IMR-90 (cell line): ENCODE data around the gene CPTP. TPM values are rescaled to one million over a fixed set of nuclear protein-coding genes. Genes with fewer than 3 reads are reported as not detected.

ENCODE experiments used
- ATAC-seq: fragments of 200-7000 bp; cut with Tn5 transposase; 2 replicates; pipeline ENCODE4 v1.9.1; 2020; ENCODE audit warnings: low read depth, mild to moderate bottlenecking, moderate library complexity
- BruUV-seq: library from RNA; stranded (reverse); fragments of 400-500 nt; replicated peaks from 2 replicates; lab custom pipeline; 2021; lab: Mats Ljungman, UMichigan
- CTCF ChIA-PET: fragments of 300-600 bp; formaldehyde crosslinking; extraction: SDS; loops from one replicate; lab custom pipeline; 2021; ENCODE audit warnings: antibody characterized with exemption; lab: Yijun Ruan, JAX
- POLR2A ChIA-PET: fragments of 300-600 bp; sonication (Branson Sonifier 250); formaldehyde crosslinking; loops from one replicate; lab custom pipeline; 2022; ENCODE audit warnings: antibody characterized with exemption; ENCODE audit not compliant: unreplicated experiment; lab: Charles Lee
- DNase-seq: peaks from one replicate; pipeline ENCODE4 v3.0.0; 2013
- H2AFZ ChIP-seq: replicated peaks from 2 replicates; pipeline ENCODE3; 2013; ENCODE audit warnings: low read length, mild to moderate bottlenecking; ENCODE audit not compliant: poor library complexity
- H2AK5ac ChIP-seq: 2 replicates; pipeline ENCODE4 v1.6.1; 2013; ENCODE audit warnings: low read depth, low read length, inconsistent platforms
- H2AK9ac ChIP-seq: replicated peaks from 2 replicates; pipeline ENCODE3; 2013; ENCODE audit warnings: mild to moderate bottlenecking, low read depth, low read length, moderate library complexity; ENCODE audit not compliant: poor library complexity
- H2BK120ac ChIP-seq: 2 replicates; pipeline ENCODE4 v1.6.1; 2013; ENCODE audit warnings: low read depth, low read length, inconsistent platforms
- H2BK15ac ChIP-seq: 3 replicates; pipeline ENCODE4 v1.6.1; 2013; ENCODE audit warnings: low read depth, low read length, inconsistent platforms
- H2BK20ac ChIP-seq: 2 replicates; pipeline ENCODE4 v1.6.1; 2013; ENCODE audit warnings: low read depth, mild to moderate bottlenecking, inconsistent platforms, low read length, moderate library complexity
- H2BK5ac ChIP-seq: 2 replicates; pipeline ENCODE4 v1.6.1; 2013; ENCODE audit warnings: mild to moderate bottlenecking, low read depth, low read length, inconsistent platforms; ENCODE audit not compliant: poor library complexity, severe bottlenecking
- H3K14ac ChIP-seq: replicated peaks from 2 replicates; pipeline ENCODE4 v1.6.1; 2013; ENCODE audit warnings: low read depth, low read length, inconsistent platforms
- H3K18ac ChIP-seq: 2 replicates; pipeline ENCODE4 v1.6.1; 2013; ENCODE audit warnings: low read depth, low read length, control low read depth
- H3K23ac ChIP-seq: 2 replicates; pipeline ENCODE4 v1.6.1; 2013; ENCODE audit warnings: low read depth, low read length, inconsistent platforms
- H3K27ac ChIP-seq: 2 replicates; pipeline ENCODE4 v1.5.1; 2013; ENCODE audit warnings: mild to moderate bottlenecking, control low read depth, low read length; ENCODE audit not compliant: insufficient read depth
- H3K27me3 ChIP-seq: 2 replicates; pipeline ENCODE4 v1.6.1; 2013; ENCODE audit warnings: low read length; ENCODE audit not compliant: control insufficient read depth, insufficient read depth
- H3K36me3 ChIP-seq: 2 replicates; pipeline ENCODE4 v1.6.1; 2013; ENCODE audit warnings: low read length, mixed read lengths; ENCODE audit not compliant: control insufficient read depth, insufficient read depth
- H3K4ac ChIP-seq: 2 replicates; pipeline ENCODE4 v1.6.1; 2013; ENCODE audit warnings: low read depth, low read length, inconsistent platforms
- H3K4me1 ChIP-seq: 2 replicates; pipeline ENCODE4 v1.6.1; 2013; ENCODE audit warnings: low read length, mixed read lengths; ENCODE audit not compliant: control insufficient read depth, insufficient read depth
- H3K4me2 ChIP-seq: 2 replicates; pipeline ENCODE4 v1.6.1; 2013; ENCODE audit warnings: low read depth, mild to moderate bottlenecking, control low read depth, low read length, moderate library complexity
- H3K4me3 ChIP-seq: 2 replicates; pipeline ENCODE4 v1.5.1; 2013; ENCODE audit warnings: low read depth, mild to moderate bottlenecking, control low read depth, low read length, moderate library complexity; ENCODE audit not compliant: insufficient read depth
- H3K56ac ChIP-seq: 2 replicates; pipeline ENCODE4 v1.6.1; 2013; ENCODE audit warnings: low read length, inconsistent platforms; ENCODE audit not compliant: insufficient read depth; ENCODE audit errors: extremely low read depth
- H3K79me1 ChIP-seq, 2 experiments: 2 replicates each; pipeline ENCODE4 v1.6.1; 2013; ENCODE audit warnings: low read length in 2 of 2, inconsistent platforms in 1 of 2, low read depth in 1 of 2
- H3K9ac ChIP-seq: 2 replicates; pipeline ENCODE4 v1.6.1; 2013; ENCODE audit warnings: low read depth, low read length, control low read depth
- H3K9me1 ChIP-seq: 2 replicates; pipeline ENCODE4 v1.6.1; 2013; ENCODE audit warnings: low read length, inconsistent platforms; ENCODE audit not compliant: insufficient read depth
- H3K9me3 ChIP-seq: 2 replicates; pipeline ENCODE4 v1.6.1; 2013; ENCODE audit warnings: low read length; ENCODE audit not compliant: control insufficient read depth, insufficient read depth
- H4K20me1 ChIP-seq: 2 replicates; pipeline ENCODE4 v1.6.1; 2013; ENCODE audit warnings: low read length, inconsistent platforms; ENCODE audit not compliant: insufficient read depth
- H4K5ac ChIP-seq: 2 replicates; pipeline ENCODE4 v1.6.1; 2013; ENCODE audit warnings: mild to moderate bottlenecking, low read depth, low read length, control low read depth
- H4K8ac ChIP-seq, 2 experiments: 2 replicates each; pipeline ENCODE4 v1.6.1; 2013; ENCODE audit warnings: low read depth in 2 of 2, low read length in 2 of 2, control low read depth in 1 of 2, inconsistent platforms in 1 of 2
- H4K91ac ChIP-seq: 2 replicates; pipeline ENCODE4 v1.6.1; 2013; ENCODE audit warnings: low read depth, low read length, inconsistent platforms; ENCODE audit not compliant: insufficient read depth
- BHLHE40 ChIP-seq: fragments of 150-350 bp; IDR thresholded peaks from 2 replicates; pipeline ENCODE4 v1.6.1; 2016; ENCODE audit warnings: mild to moderate bottlenecking, low read depth, low read length
- CEBPB ChIP-seq: IDR thresholded peaks from 2 replicates; pipeline ENCODE4 v1.6.1; 2012; ENCODE audit warnings: low read depth, low read length, improper control_type of control experiment
- CHD1 ChIP-seq: IDR thresholded peaks from 2 replicates; pipeline ENCODE4 v1.6.1; 2012; ENCODE audit warnings: low read depth, low read length, improper control_type of control experiment
- CTCF ChIP-seq: conservative IDR thresholded peaks from 2 replicates; pipeline ENCODE4 v1.5.1; 2012; ENCODE audit warnings: mild to moderate bottlenecking, low read depth, low read length, improper control_type of control experiment
- ELK1 ChIP-seq: fragments of 150-350 bp; IDR thresholded peaks from 2 replicates; pipeline ENCODE4 v1.6.1; 2016; ENCODE audit warnings: low read depth, mild to moderate bottlenecking, low read length, moderate library complexity, borderline replicate concordance
- FOS ChIP-seq: fragments of 150-350 bp; IDR thresholded peaks from 2 replicates; pipeline ENCODE4 v1.6.1; 2016; ENCODE audit warnings: low read depth, low read length
- MAFK ChIP-seq: IDR thresholded peaks from 2 replicates; pipeline ENCODE4 v1.6.1; 2012; ENCODE audit warnings: low read depth, low read length, improper control_type of control experiment
- MAZ ChIP-seq: IDR thresholded peaks from 2 replicates; pipeline ENCODE4 v1.6.1; 2012; ENCODE audit warnings: low read depth, mild to moderate bottlenecking, low read length, improper control_type of control experiment, moderate library complexity, borderline replicate concordance
- MXI1 ChIP-seq: IDR thresholded peaks from 2 replicates; pipeline ENCODE4 v1.6.1; 2012; ENCODE audit warnings: low read depth, mild to moderate bottlenecking, low read length, moderate library complexity, borderline replicate concordance
- NFE2L2 ChIP-seq: fragments of 150-350 bp; IDR thresholded peaks from 2 replicates; pipeline ENCODE4 v1.6.1; 2016; ENCODE audit warnings: low read depth, mild to moderate bottlenecking, low read length
- POLR2A ChIP-seq: IDR thresholded peaks from 2 replicates; pipeline ENCODE4 v1.6.1; 2012; ENCODE audit warnings: mild to moderate bottlenecking, low read depth, low read length
- RAD21 ChIP-seq: IDR thresholded peaks from 2 replicates; pipeline ENCODE4 v1.6.1; 2012; ENCODE audit warnings: low read length, improper control_type of control experiment
- RCOR1 ChIP-seq: IDR thresholded peaks from 2 replicates; pipeline ENCODE4 v1.6.1; 2012; ENCODE audit warnings: mild to moderate bottlenecking, low read length, improper control_type of control experiment; ENCODE audit not compliant: insufficient replicate concordance
- RFX5 ChIP-seq: IDR thresholded peaks from 2 replicates; pipeline ENCODE4 v1.8.0; 2012; ENCODE audit warnings: low read depth, mild to moderate bottlenecking, low read length, moderate library complexity
- USF2 ChIP-seq: fragments of 150-350 bp; IDR thresholded peaks from 2 replicates; pipeline ENCODE4 v1.6.1; 2017; ENCODE audit warnings: mild to moderate bottlenecking, antibody characterized with exemption, low read length, low read depth
- WGBS, 2 experiments: methylation state at CpG; one replicate each; pipeline versions ENCODE4 v1.1.5 to v1.1.7; 2013; ENCODE audit warnings: missing lambda C conversion rate in 2 of 2; ENCODE audit not compliant: insufficient read length in 1 of 2; ENCODE audit errors: extremely low coverage in 2 of 2; 5-methylcytosine and 5-hydroxymethylcytosine counted together
- dilution Hi-C: fragments of 300-500 bp; cut with HindIII; formaldehyde crosslinking; loops from one replicate; pipeline ENCODE4 v1.14.3; 2018; ENCODE audit warnings: low sequenced_read_pairs; ENCODE audit not compliant: unreplicated experiment
- in situ Hi-C: fragments of 300-500 bp; cut with MboI; formaldehyde crosslinking; loops from 3 replicates; pipeline ENCODE4 v1.14.3; 2019; ENCODE audit warnings: low sequenced_read_pairs, inconsistent platforms, mixed read lengths
- intact Hi-C: fragments of 100-400 bp; cut with micrococcal nuclease; formaldehyde crosslinking; loops from 2 replicates; pipeline ENCODE4 v1.10.0; 2022
- polyA plus RNA-seq, 3 experiments: library from polyadenylated mRNA; depleted of rRNA; stranded (reverse); fragments of >200 nt; gene quantifications; 2 replicates each; pipeline ENCODE4 v1.2.3, GENCODE V29; 2012; ENCODE audit warnings: low replicate concordance in 1 of 3
- total RNA-seq: library from RNA; depleted of rRNA; stranded (reverse); fragments of >200 nt; gene quantifications from 2 replicates; pipeline ENCODE4 v1.2.3, GENCODE V29; 2012

The CPTP gene
- total and polyA plus RNA-seq, 2 of the 4 experiments (the other 2 are of a cell fraction): 2.7 to 12.1 TPM

GRCh38 chr1:1340185-1340584, 15.6 kb downstream of the CPTP start:
- Histone ChIP-seq H2BK20ac (no peak overlapping the region), H2AFZ (no peak overlapping the region), H4K20me1 (peaks cover 40% of the 10 kb centered on the region), H3K18ac (no peak overlapping the region), H3K4me1 (peaks cover 5% of the 10 kb centered on the region), H3K9me1 (peaks cover 13% of the 10 kb centered on the region), H3K9ac (no peak overlapping the region), H2AK5ac (no peak overlapping the region), H3K9me3 (no peaks in the 10 kb centered on the region), H3K23ac (no peak overlapping the region), H3K79me1 (peaks cover 12 to 40% of the 10 kb centered on the region in 2 experiments), H3K14ac (no peak overlapping the region), H2AK9ac (no peak overlapping the region), H2BK5ac (no peak overlapping the region), H4K91ac (no peak overlapping the region), H2BK15ac (no peak overlapping the region), H3K4ac (no peak overlapping the region), H4K8ac (no peak overlapping the region), H4K5ac (no peak overlapping the region), H3K4me2 (no peak overlapping the region), H3K27me3 (no peaks in the 10 kb centered on the region), H3K27ac (no peak overlapping the region), H3K4me3 (no peak overlapping the region), H3K56ac (no peak overlapping the region), H2BK120ac (no peak overlapping the region), H3K36me3 (peaks cover 43% of the 10 kb centered on the region)
- 94% methylated on average over 9 of the region's 23 CpGs; no CpG with 5 or more reads in 1 of the 2 experiments for WGBS, 2 experiments
- dilution Hi-C loops: no loop called here
- ChIA-PET POLR2A (no interaction called here), CTCF (no interaction called here)
- BruUV-seq: no TSS peak
- TF ChIP-seq MAFK: no peak
- TF ChIP-seq USF2: no peak
- TF ChIP-seq ELK1: no peak
- no peak for TF ChIP-seq NFE2L2
- TF ChIP-seq RFX5: no peak
- no peak for TF ChIP-seq CTCF
- no peak for TF ChIP-seq MXI1
- no peak for TF ChIP-seq RAD21
- TF ChIP-seq CEBPB: no peak
- TF ChIP-seq POLR2A: no peak
- TF ChIP-seq BHLHE40: no peak
- no peak for TF ChIP-seq MAZ
- TF ChIP-seq RCOR1: no peak
- no peak for TF ChIP-seq CHD1
- TF ChIP-seq FOS: no peak
- intact Hi-C loops: no loop called here
- no peak for ATAC-seq
- DNase-seq: no peak
- in situ Hi-C loops: no loop called here
